LHCN-M2 (cell line): ENCODE data around the gene COX6A2. TPM values are rescaled to one million over a fixed set of nuclear protein-coding genes. Genes with fewer than 3 reads are reported as not detected.
A peak's percentile ranks its signal among the peaks of the same experiment; 100 is the strongest.

Experiments used
- DNase-seq: peaks from one replicate; pipeline ENCODE4 v3.0.0-alpha.2; 2012; ENCODE audit warnings: low read depth
- total RNA-seq: library from RNA; depleted of rRNA; stranded (reverse); fragments of >200 nt; gene quantifications from 2 replicates; pipeline ENCODE4 v1.2.3, GENCODE V29; 2014

COX6A2 gene
- total RNA-seq, 1 experiment from 2014 or later: not detected

GRCh38 chr16:31410082-31410481 is 18.1 kb downstream of the COX6A2 start:
- no peak for DNase-seq

GRCh38 chr16:31409433-31409832 is 18.7 kb downstream of the COX6A2 start:
- peak; percentile 10 for DNase-seq

- DNase-seq: no peak
Measured at GRCh38 chr16:31407406-31407805, 20.8 kb downstream of the COX6A2 start.

- peak; percentile 37 for DNase-seq
Measured at GRCh38 chr16:31404353-31405064, 23.7 kb downstream of the COX6A2 start.

- DNase-seq: no peak
Measured at GRCh38 chr16:31403590-31404352, 24.4 kb downstream of the COX6A2 start.

- DNase-seq: peak; percentile 10
Measured at GRCh38 chr16:31402687-31403086, 25.5 kb downstream of the COX6A2 start.

GRCh38 chr16:31401436-31401835 is 26.7 kb downstream of the COX6A2 start:
- DNase-seq: no peak

- no peak for DNase-seq
Measured at GRCh38 chr16:31400191-31400590, 28.0 kb downstream of the COX6A2 start.

GRCh38 chr16:31397701-31398100 is 30.5 kb downstream of the COX6A2 start:
- DNase-seq: no peak

GRCh38 chr16:31397096-31397660 is 31.0 kb downstream of the COX6A2 start:
- no peak for DNase-seq

GRCh38 chr16:31395647-31396046 is 32.5 kb downstream of the COX6A2 start:
- DNase-seq: no peak

- DNase-seq: no peak
Measured at GRCh38 chr16:31393056-31393455, 35.1 kb downstream of the COX6A2 start, which contains the start of gene ITGAD. Gene ITGAD, plus strand, starts transcription at chr16:31393335. Its CDS starts 26 bp downstream, at chr16:31393361.

GRCh38 chr16:31390504-31391041 is 37.6 kb downstream of the COX6A2 start:
- no peak for DNase-seq

GRCh38 chr16:31388535-31388934 is 39.6 kb downstream of the COX6A2 start:
- DNase-seq: no peak

- peak; percentile 40 for DNase-seq
Measured at GRCh38 chr16:31386157-31386984, 41.8 kb downstream of the COX6A2 start.

GRCh38 chr16:31385680-31386079 is 42.5 kb downstream of the COX6A2 start:
- DNase-seq: no peak

GRCh38 chr16:31382485-31383161 is 45.5 kb downstream of the COX6A2 start:
- DNase-seq: peak; percentile 45

GRCh38 chr16:31380201-31380600 is 48.0 kb downstream of the COX6A2 start:
- DNase-seq: no peak
